SK-N-MC (cell line): ENCODE data around the gene MANBA.

ENCODE experiments used
- DNase-seq: peaks from one replicate; pipeline ENCODE4 v3.0.0-alpha.2; 2011; ENCODE audit warnings: low read depth, low spot score
- H3K27ac ChIP-seq: fragments of 200-600 bp; sonication (generic); 2 replicates; pipeline ENCODE4 v1.5.1; 2016; ENCODE audit warnings: mixed run types
- H3K36me3 ChIP-seq: fragments of 200-600 bp; sonication (generic); 2 replicates; pipeline ENCODE4 v1.6.1; 2017; ENCODE audit warnings: antibody characterized with exemption, low read length, mixed read lengths; ENCODE audit not compliant: insufficient read depth
- H3K4me3 ChIP-seq: fragments of 200-600 bp; sonication (generic); 2 replicates; pipeline ENCODE4 v1.5.1; 2016
- H3K9ac ChIP-seq: fragments of 200-600 bp; sonication (generic); 2 replicates; pipeline ENCODE4 v1.8.0; 2017; ENCODE audit warnings: mixed run types, mixed read lengths; ENCODE audit not compliant: insufficient read length
- H3K9me3 ChIP-seq: fragments of 200-600 bp; sonication (generic); 2 replicates; pipeline ENCODE4 v1.6.1; 2017; ENCODE audit warnings: low read depth, mild to moderate bottlenecking, antibody characterized with exemption, low read length, moderate library complexity, mixed read lengths
- EZH2 ChIP-seq: fragments of 200-600 bp; sonication (generic); IDR thresholded peaks from one replicate; pipeline ENCODE4 v1.6.1; 2017; ENCODE audit warnings: antibody characterized with exemption
- FOXP2 ChIP-seq: optimal IDR thresholded peaks from 2 replicates; pipeline ENCODE3; 2011; ENCODE audit warnings: mild to moderate bottlenecking, moderate library complexity; ENCODE audit not compliant: insufficient read depth; ENCODE audit errors: extremely low read length, control extremely low read depth
- POLR2AphosphoS5 ChIP-seq: IDR thresholded peaks from 2 replicates; pipeline ENCODE4 v1.6.1; 2012; ENCODE audit warnings: mild to moderate bottlenecking, low read depth, low read length, borderline replicate concordance

Gene MANBA

GRCh38 chr4:102760645-102761295, at the start of gene MANBA:
TSS of gene MANBA (minus strand) at chr4:102760968. CDS start at chr4:102760894, 74 bp downstream.
- 0 out of 2 replicates have a peak, but pooled peaks have one; percentile 62 for TF ChIP-seq POLR2AphosphoS5
- TF ChIP-seq FOXP2 = peak; percentile 44
- no peak for TF ChIP-seq EZH2
- H3K9ac ChIP-seq = peak within 1 kb of the TSS; percentile 67
- no peaks in the 10 kb centered on the region for H3K36me3 ChIP-seq
- peak within 1 kb of the TSS; percentile 97 for H3K4me3 ChIP-seq
- H3K27ac ChIP-seq = no peak within 1 kb of the TSS
- H3K9me3 ChIP-seq = no peaks in the 10 kb centered on the region
- DNase-seq = no peak

- DNase-seq = no peak
- Histone ChIP-seq H3K9me3 (no peaks in the 10 kb centered on the region), H3K36me3 (peaks cover 89% of the 10 kb centered on the region), H3K27ac (no peak overlapping the region), H3K9ac (no peak overlapping the region), H3K4me3 (no peak overlapping the region)
- TF ChIP-seq POLR2AphosphoS5 (no peak), FOXP2 (no peak), EZH2 (no peak)
Measured at GRCh38 chr4:102809691-102810090, 48.9 kb upstream of the MANBA start.

GRCh38 chr4:102809190-102809589, 48.4 kb upstream of the MANBA start:
- no peak for DNase-seq

GRCh38 chr4:102808009-102808408, 47.2 kb upstream of the MANBA start:
- Histone ChIP-seq H3K36me3 (peaks cover 91% of the 10 kb centered on the region), H3K4me3 (no peak overlapping the region)

More at GRCh38 chr4:102809190-102809589, 48.4 kb upstream of the MANBA start:
- Histone ChIP-seq H3K4me3 (no peak overlapping the region), H3K36me3 (peaks cover 90% of the 10 kb centered on the region), H3K9me3 (no peaks in the 10 kb centered on the region), H3K9ac (no peak overlapping the region), H3K27ac (0 out of 2 replicates have a peak overlapping the region, but pooled peaks have one; percentile 17)
- TF ChIP-seq FOXP2 (no peak), EZH2 (no peak), POLR2AphosphoS5 (no peak)

GRCh38 chr4:102807345-102807744, 46.6 kb upstream of the MANBA start:
- H3K4me3 ChIP-seq = no peak overlapping the region
- peaks cover 91% of the 10 kb centered on the region for H3K36me3 ChIP-seq

More at GRCh38 chr4:102808009-102808408, 47.2 kb upstream of the MANBA start:
- Histone ChIP-seq H3K9ac (no peak overlapping the region), H3K27ac (0 out of 2 replicates have a peak overlapping the region, but pooled peaks have one; percentile 42), H3K9me3 (no peaks in the 10 kb centered on the region)
- DNase-seq = no peak
- TF ChIP-seq FOXP2 (no peak), EZH2 (no peak), POLR2AphosphoS5 (no peak)

GRCh38 chr4:102799816-102800215, 39.0 kb upstream of the MANBA start:
- no peak for TF ChIP-seq POLR2AphosphoS5
- TF ChIP-seq EZH2 = no peak
- TF ChIP-seq FOXP2 = no peak
- no peaks in the 10 kb centered on the region for H3K9me3 ChIP-seq
- H3K9ac ChIP-seq = no peak overlapping the region
- peaks cover 98% of the 10 kb centered on the region for H3K36me3 ChIP-seq
- H3K27ac ChIP-seq = 0 out of 2 replicates have a peak overlapping the region, but pooled peaks have one; percentile 28
- no peak for DNase-seq
- H3K4me3 ChIP-seq = no peak overlapping the region

More at GRCh38 chr4:102807345-102807744, 46.6 kb upstream of the MANBA start:
- no peak for DNase-seq
- Histone ChIP-seq H3K27ac (no peak overlapping the region), H3K9ac (no peak overlapping the region), H3K9me3 (no peaks in the 10 kb centered on the region)
- TF ChIP-seq EZH2 = no peak

- peaks cover 87% of the 10 kb centered on the region for H3K36me3 ChIP-seq
- no peak overlapping the region for H3K4me3 ChIP-seq
- H3K9me3 ChIP-seq = no peaks in the 10 kb centered on the region
- H3K9ac ChIP-seq = no peak overlapping the region
- no peak overlapping the region for H3K27ac ChIP-seq
- TF ChIP-seq POLR2AphosphoS5 = no peak
- no peak for TF ChIP-seq EZH2
- no peak for TF ChIP-seq FOXP2
- no peak for DNase-seq
Measured at GRCh38 chr4:102794999-102795398, 34.2 kb upstream of the MANBA start.

GRCh38 chr4:102792361-102792936, 31.7 kb upstream of the MANBA start:
- no peak overlapping the region for H3K27ac ChIP-seq
- peaks cover 63% of the 10 kb centered on the region for H3K36me3 ChIP-seq
- H3K9me3 ChIP-seq = no peaks in the 10 kb centered on the region
- no peak overlapping the region for H3K4me3 ChIP-seq
- no peak overlapping the region for H3K9ac ChIP-seq
- DNase-seq = no peak
- TF ChIP-seq EZH2 (no peak), FOXP2 (no peak), POLR2AphosphoS5 (no peak)

GRCh38 chr4:102791318-102791835, 30.6 kb upstream of the MANBA start:
- Histone ChIP-seq H3K27ac (no peak overlapping the region), H3K9me3 (no peaks in the 10 kb centered on the region), H3K36me3 (peaks cover 53% of the 10 kb centered on the region), H3K9ac (no peak overlapping the region), H3K4me3 (no peak overlapping the region)
- DNase-seq = no peak
- no peak for TF ChIP-seq EZH2
- no peak for TF ChIP-seq FOXP2
- no peak; the same call in 1 of the 2 replicates for TF ChIP-seq POLR2AphosphoS5
